GM15510 (cell line): ENCODE results near the gene GPHA2.
A peak's percentile ranks its signal among the peaks of the same experiment; 100 is the strongest.

ENCODE experiments used
- POLR2A ChIP-seq: IDR thresholded peaks from 3 replicates; pipeline ENCODE4 v1.6.1; 2011; ENCODE audit warnings: borderline replicate concordance; ENCODE audit not compliant: insufficient read length; ENCODE audit errors: extremely low read depth

Gene GPHA2

DNA sequence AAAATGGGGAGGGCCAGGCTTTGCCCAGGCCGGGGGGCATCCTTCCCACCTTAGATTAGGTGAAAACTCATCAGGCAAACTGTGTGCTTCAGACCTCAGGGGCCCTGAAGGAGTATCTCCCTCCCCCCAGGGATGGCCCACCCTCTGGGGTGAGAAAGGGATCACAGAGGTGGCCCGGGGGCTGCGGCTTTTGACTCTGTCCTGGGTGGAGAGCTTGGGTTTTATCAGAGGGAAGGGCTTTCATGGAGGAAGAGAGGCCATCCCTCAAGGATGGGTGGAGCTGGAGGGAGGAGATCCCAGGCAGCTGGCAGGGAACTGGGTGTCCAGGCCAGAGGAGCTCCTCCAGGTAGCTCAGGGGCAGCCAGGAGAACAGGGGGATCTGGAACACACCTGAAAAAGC is 14.3 kb downstream of the GPHA2 start:
- no peak for TF ChIP-seq POLR2A

GRCh38 chr11:64920124-64920523 is 15.6 kb downstream of the GPHA2 start:
- no peak for TF ChIP-seq POLR2A

GRCh38 chr11:64919627-64920026 is 16.1 kb downstream of the GPHA2 start:
- TF ChIP-seq POLR2A, result no peak

DNA sequence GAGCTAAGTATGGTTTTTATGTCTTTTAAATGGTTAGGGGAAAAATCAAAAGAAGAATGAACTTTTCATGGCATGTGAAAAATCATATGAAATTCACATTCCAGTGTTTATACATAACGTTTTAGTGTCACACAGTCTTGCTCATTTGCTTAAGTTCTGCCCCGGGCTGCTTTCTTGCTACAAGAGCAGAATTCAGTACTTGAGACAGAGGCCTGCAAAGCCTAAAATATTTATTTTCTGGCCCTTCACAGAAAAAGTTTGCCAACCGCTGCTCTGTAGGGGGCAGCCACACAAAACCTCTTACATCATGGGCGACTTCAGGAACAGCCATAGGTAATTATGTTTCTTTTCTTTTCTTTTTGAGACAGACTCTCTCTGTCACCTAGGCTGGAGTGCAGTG is 17.7 kb downstream of the GPHA2 start:
- TF ChIP-seq POLR2A, result no peak

- no peak for TF ChIP-seq POLR2A
Measured at GRCh38 chr11:64917663-64917995, 18.1 kb downstream of the GPHA2 start.

GRCh38 chr11:64916775-64917662 is 18.7 kb downstream of the GPHA2 start, which contains the start of gene ATG2A:
ATG2A (minus strand) TSS chr11:64917209; CDS start chr11:64917135, 74 bp downstream.
- peak; percentile 73 for TF ChIP-seq POLR2A

DNA sequence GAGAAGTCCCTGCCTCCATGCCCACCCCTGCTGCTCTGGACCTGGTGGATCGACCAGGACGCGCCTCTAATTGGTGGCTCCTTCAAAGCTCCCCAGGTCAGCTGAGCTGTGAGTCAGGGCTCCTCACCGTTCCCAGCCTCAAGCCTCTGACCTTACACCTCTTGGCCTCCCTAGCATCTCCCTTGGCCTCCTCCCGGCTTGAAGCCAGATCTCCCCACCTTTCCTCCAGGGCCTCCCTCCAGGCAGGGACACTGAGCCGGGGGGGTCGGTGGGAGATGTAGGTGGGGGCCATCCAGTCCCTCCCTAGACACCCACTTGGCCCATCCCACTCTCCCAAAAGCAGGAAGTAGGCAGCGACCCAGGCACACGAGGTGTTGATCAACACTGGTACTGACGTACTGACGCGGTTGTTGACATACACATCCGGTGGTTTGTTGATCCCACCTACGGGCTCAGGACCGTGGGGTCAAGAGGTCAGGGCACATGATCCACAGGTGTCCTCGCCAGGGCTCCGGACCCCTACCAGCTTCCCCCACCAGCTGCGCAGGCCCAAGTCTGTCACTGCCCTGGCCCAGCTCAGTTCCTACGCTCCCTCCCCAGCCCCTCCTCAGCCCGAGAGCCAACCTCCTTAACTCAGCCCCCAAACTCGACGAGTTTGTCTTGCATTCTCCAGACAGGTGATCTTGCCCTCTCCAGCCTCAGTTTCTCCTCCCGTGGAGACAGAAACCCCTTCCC is 19.5 kb downstream of the GPHA2 start:
- TF ChIP-seq POLR2A, result no peak

- TF ChIP-seq POLR2A, result no peak
Measured at GRCh38 chr11:64915376-64915887, 20.3 kb downstream of the GPHA2 start.

DNA sequence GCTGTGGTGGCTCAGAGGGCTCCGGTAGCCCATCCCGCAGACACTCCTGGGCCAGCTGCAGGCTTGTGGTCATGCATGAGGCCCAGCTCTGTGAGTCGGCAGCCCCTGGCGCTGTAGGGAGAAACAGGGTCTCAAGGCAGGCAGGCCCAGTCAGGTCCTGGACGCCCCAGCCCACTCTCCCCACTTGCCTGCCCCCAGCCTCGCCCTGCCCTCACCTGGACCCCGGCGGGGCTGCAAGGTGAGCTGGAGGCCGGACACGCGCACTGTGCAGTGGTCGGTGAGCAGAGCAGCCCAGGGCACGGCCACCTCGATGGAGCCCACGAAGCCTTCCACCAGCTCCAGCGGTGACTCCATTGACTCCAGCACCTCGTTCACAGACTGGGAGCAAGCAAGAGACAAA is 21.6 kb downstream of the GPHA2 start:
- no peak for TF ChIP-seq POLR2A

- TF ChIP-seq POLR2A, result no peak
Measured at GRCh38 chr11:64913171-64913727, 22.4 kb downstream of the GPHA2 start.

GRCh38 chr11:64911689-64912088 is 24.0 kb downstream of the GPHA2 start:
- no peak for TF ChIP-seq POLR2A

- TF ChIP-seq POLR2A, result no peak
Measured at GRCh38 chr11:64911142-64911541, 24.6 kb downstream of the GPHA2 start.

GRCh38 chr11:64910451-64911093 is 25.1 kb downstream of the GPHA2 start:
- no peak for TF ChIP-seq POLR2A

- no peak for TF ChIP-seq POLR2A
Measured at GRCh38 chr11:64909653-64910343, 25.9 kb downstream of the GPHA2 start.

- no peak for TF ChIP-seq POLR2A
Measured at GRCh38 chr11:64908766-64909165, 26.9 kb downstream of the GPHA2 start.

DNA sequence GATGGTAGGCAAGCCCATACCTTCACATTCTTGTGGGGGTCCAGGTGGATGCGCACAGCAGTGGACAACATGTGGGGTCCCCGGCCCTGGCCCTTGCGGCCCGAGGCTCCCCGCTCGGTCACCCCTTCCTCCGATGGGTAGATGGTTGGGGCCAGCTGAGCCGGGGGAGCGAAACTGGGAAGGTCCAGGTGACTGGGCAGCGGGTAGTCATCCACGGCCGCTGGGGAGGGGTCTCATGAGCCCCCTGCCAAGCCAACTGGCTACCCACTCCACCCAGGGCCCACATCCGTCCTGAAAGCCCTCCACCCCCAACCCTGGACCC is 29.4 kb downstream of the GPHA2 start:
- TF ChIP-seq POLR2A, result no peak
